SK-N-SH treated with all-trans-retinoic acid at 6 μM for 48 hours (cell line): ENCODE measurements around the gene ITGBL1.

Experiments used
- ARNTL ChIP-seq: fragments of 450-650 bp; formaldehyde crosslinking; IDR thresholded peaks from 2 replicates; pipeline ENCODE4 v1.5.0; 2020; ENCODE audit warnings: low read depth, mild to moderate bottlenecking, moderate library complexity, borderline replicate concordance
- CSRNP3 ChIP-seq: fragments of 250-450 bp; sonication (Bioruptor Pico); IDR thresholded peaks from 2 replicates; pipeline ENCODE4 v1.5.1; 2021; ENCODE audit warnings: mild to moderate bottlenecking, moderate library complexity
- TSHZ2 ChIP-seq: fragments of 250-450 bp; sonication (Bioruptor Pico); IDR thresholded peaks from 2 replicates; pipeline ENCODE4 v1.5.0; 2020; ENCODE audit warnings: mild to moderate bottlenecking, moderate library complexity

- TF ChIP-seq ARNTL (CRISPR knock-in tag), result no peak
- no peak for TF ChIP-seq CSRNP3 (CRISPR knock-in tag)
- TF ChIP-seq TSHZ2 (CRISPR knock-in tag), result no peak
These were observed 266.0 kb downstream of the ITGBL1 start for GRCh38 chr13:101718496-101718895.
